HEK293 (cell line): ENCODE results near the gene AGFG1.

Source experiments
- CTCF ChIA-PET: fragments of 350-600 bp; formaldehyde crosslinking; extraction: SDS; loops from one replicate; lab custom pipeline; 2021; ENCODE audit warnings: antibody characterized with exemption; lab: Yijun Ruan, JAX
- POLR2A ChIA-PET: fragments of 300-600 bp; formaldehyde crosslinking; extraction: SDS; loops from one replicate; lab custom pipeline; 2020; ENCODE audit warnings: antibody characterized with exemption, inconsistent platforms; lab: Yijun Ruan, JAX
- H3K27ac ChIP-seq: fragments of 200-500 bp; sonication (Bioruptor generic); 2 replicates; pipeline ENCODE4 v1.5.1; 2014; ENCODE audit warnings: low read depth, low read length, control low read depth, inconsistent platforms; ENCODE audit errors: extremely low read depth
- H3K36me3 ChIP-seq, 2 experiments: fragments of 200-500 bp in 1 of 2; sonication (Bioruptor generic) in 1 of 2; 1 replicate in 1 of 2; 2 replicates in 1 of 2; pipeline ENCODE4 v1.5.1; 2014 to 2017; ENCODE audit warnings: inconsistent platforms in 2 of 2, low read length in 2 of 2; ENCODE audit not compliant: control insufficient read depth in 2 of 2, insufficient read depth in 1 of 2
- H3K4me1 ChIP-seq: fragments of 200-500 bp; sonication (Bioruptor generic); 2 replicates; pipeline ENCODE4 v1.5.1; 2014; ENCODE audit warnings: mild to moderate bottlenecking, low read length, inconsistent platforms; ENCODE audit not compliant: control insufficient read depth, insufficient read depth
- H3K4me3 ChIP-seq: 2 replicates; pipeline ENCODE4 v1.5.1; 2011; ENCODE audit warnings: low read depth, mild to moderate bottlenecking, control low read depth, low read length, moderate library complexity
- H3K9me3 ChIP-seq: fragments of 200-500 bp; sonication (Bioruptor generic); 2 replicates; pipeline ENCODE4 v1.5.1; 2014; ENCODE audit warnings: low read depth, low read length, inconsistent platforms; ENCODE audit not compliant: control insufficient read depth, insufficient read depth
- EGR2 ChIP-seq: fragments of 450-650 bp; formaldehyde crosslinking; IDR thresholded peaks from 2 replicates; pipeline ENCODE4 v1.5.1; 2016; ENCODE audit warnings: low read depth, missing biosample characterization, missing genetic modification characterization
- GLIS2 ChIP-seq: fragments of 450-650 bp; formaldehyde crosslinking; IDR thresholded peaks from 2 replicates; pipeline ENCODE4 v1.5.1; 2016; ENCODE audit warnings: missing biosample characterization, missing genetic modification characterization
- MEIS1 ChIP-seq: sonication (generic); formaldehyde crosslinking; IDR thresholded peaks from 2 replicates; pipeline ENCODE4 v1.8.1; 2022; ENCODE audit warnings: missing genetic modification reagents, mild to moderate bottlenecking, borderline replicate concordance
- OSR2 ChIP-seq: fragments of 450-650 bp; formaldehyde crosslinking; IDR thresholded peaks from 2 replicates; pipeline ENCODE4 v1.5.1; 2016; ENCODE audit warnings: missing biosample characterization, missing genetic modification characterization
- OVOL3 ChIP-seq: fragments of 450-650 bp; formaldehyde crosslinking; IDR thresholded peaks from 2 replicates; pipeline ENCODE4 v1.5.1; 2016; ENCODE audit warnings: missing biosample characterization, missing genetic modification characterization
- REST ChIP-seq: fragments of 450-650 bp; formaldehyde crosslinking; IDR thresholded peaks from 2 replicates; pipeline ENCODE4 v1.5.1; 2016; ENCODE audit warnings: missing biosample characterization, missing genetic modification characterization
- SCRT2 ChIP-seq: fragments of 450-650 bp; formaldehyde crosslinking; IDR thresholded peaks from 2 replicates; pipeline ENCODE4 v1.5.1; 2016; ENCODE audit warnings: missing biosample characterization, missing genetic modification characterization
- WT1 ChIP-seq: fragments of 450-650 bp; formaldehyde crosslinking; IDR thresholded peaks from 2 replicates; pipeline ENCODE4 v1.5.1; 2016; ENCODE audit warnings: missing biosample characterization, missing genetic modification characterization
- ZBTB1 ChIP-seq: fragments of 450-650 bp; formaldehyde crosslinking; IDR thresholded peaks from 2 replicates; pipeline ENCODE4 v1.5.1; 2016; ENCODE audit warnings: missing biosample characterization, missing genetic modification characterization
- ZBTB17 ChIP-seq: fragments of 450-650 bp; formaldehyde crosslinking; IDR thresholded peaks from 2 replicates; pipeline ENCODE4 v1.5.1; 2016; ENCODE audit warnings: missing biosample characterization, missing genetic modification characterization
- ZBTB7A ChIP-seq: fragments of 450-650 bp; formaldehyde crosslinking; IDR thresholded peaks from 2 replicates; pipeline ENCODE4 v1.5.1; 2016; ENCODE audit warnings: low read depth, missing biosample characterization, missing genetic modification characterization
- ZBTB8A ChIP-seq: fragments of 450-650 bp; formaldehyde crosslinking; IDR thresholded peaks from 2 replicates; pipeline ENCODE4 v1.5.1; 2016; ENCODE audit warnings: missing biosample characterization, missing genetic modification characterization
- ZIC2 ChIP-seq: fragments of 450-650 bp; formaldehyde crosslinking; IDR thresholded peaks from 2 replicates; pipeline ENCODE4 v1.5.1; 2016; ENCODE audit warnings: missing biosample characterization, missing genetic modification characterization
- ZNF10 ChIP-seq: fragments of 450-650 bp; formaldehyde crosslinking; IDR thresholded peaks from 2 replicates; pipeline ENCODE4 v1.5.1; 2017; ENCODE audit warnings: missing biosample characterization, missing genetic modification characterization
- ZNF473 ChIP-seq: fragments of 450-650 bp; formaldehyde crosslinking; IDR thresholded peaks from 2 replicates; pipeline ENCODE4 v1.5.1; 2017; ENCODE audit warnings: missing biosample characterization, missing genetic modification characterization
- ZNF510 ChIP-seq: fragments of 450-650 bp; formaldehyde crosslinking; IDR thresholded peaks from 2 replicates; pipeline ENCODE4 v1.5.1; 2018; ENCODE audit warnings: mild to moderate bottlenecking, missing genetic modification characterization, missing biosample characterization; ENCODE audit not compliant: insufficient replicate concordance
- ZNF518A ChIP-seq: fragments of 450-650 bp; formaldehyde crosslinking; conservative IDR thresholded peaks from 2 replicates; pipeline ENCODE4 v1.5.1; 2016; ENCODE audit warnings: low read depth, missing biosample characterization, missing genetic modification characterization
- ZNF561 ChIP-seq: fragments of 450-650 bp; IDR thresholded peaks from 2 replicates; pipeline ENCODE4 v1.5.1; 2018; ENCODE audit warnings: missing biosample characterization, missing genetic modification characterization, borderline replicate concordance
- ZNF621 ChIP-seq: fragments of 450-650 bp; formaldehyde crosslinking; IDR thresholded peaks from 2 replicates; pipeline ENCODE4 v1.5.1; 2017; ENCODE audit warnings: missing biosample characterization, missing genetic modification characterization
- ZNF664 ChIP-seq: fragments of 450-650 bp; formaldehyde crosslinking; IDR thresholded peaks from 2 replicates; pipeline ENCODE4 v1.5.1; 2016; ENCODE audit warnings: missing biosample characterization, missing genetic modification characterization
- ZNF677 ChIP-seq: fragments of 450-650 bp; IDR thresholded peaks from 2 replicates; pipeline ENCODE4 v1.5.0; 2018; ENCODE audit warnings: missing biosample characterization, mild to moderate bottlenecking, missing genetic modification characterization, moderate library complexity
- ZNF707 ChIP-seq: fragments of 450-650 bp; formaldehyde crosslinking; IDR thresholded peaks from 2 replicates; pipeline ENCODE4 v1.5.1; 2016; ENCODE audit warnings: missing biosample characterization, missing genetic modification characterization
- ZNF768 ChIP-seq: fragments of 450-650 bp; formaldehyde crosslinking; IDR thresholded peaks from 2 replicates; pipeline ENCODE4 v1.5.1; 2018; ENCODE audit warnings: missing biosample characterization, mild to moderate bottlenecking, missing genetic modification characterization
- ZNF776 ChIP-seq: fragments of 450-650 bp; formaldehyde crosslinking; IDR thresholded peaks from 2 replicates; pipeline ENCODE4 v1.5.0; 2017; ENCODE audit warnings: missing biosample characterization, missing genetic modification characterization, borderline replicate concordance
- TF ChIP-seq, protein P1 (sequence below): fragments of 450-650 bp; formaldehyde crosslinking; IDR thresholded peaks from 2 replicates; pipeline ENCODE4 v1.5.1; 2016; ENCODE audit warnings: missing biosample characterization, missing genetic modification characterization

AGFG1 gene

DNA sequence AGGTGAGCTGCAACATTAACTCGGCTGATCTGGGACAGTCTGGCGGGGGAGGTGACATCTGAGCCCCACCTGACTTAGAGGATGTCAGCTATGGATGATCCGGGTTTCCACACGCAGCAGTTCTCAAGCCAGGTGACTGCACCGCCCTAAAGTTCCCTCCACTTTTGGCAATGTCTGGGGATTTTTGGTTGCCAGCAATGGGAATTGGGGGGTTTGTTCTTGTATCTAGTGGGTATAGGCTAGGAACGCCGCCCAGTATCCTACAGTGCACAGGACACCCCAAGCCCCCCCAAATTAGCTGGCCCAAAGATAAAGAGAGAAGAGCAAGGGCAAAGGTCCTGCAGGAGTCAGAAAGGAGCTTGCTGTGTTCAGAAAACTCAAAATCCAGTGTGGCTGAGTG, 544 bp upstream of the AGFG1 start:
- no peaks in the 10 kb centered on the region for H3K9me3 ChIP-seq
- POLR2A ChIA-PET, result no interaction called here
- CTCF ChIA-PET, result interaction anchor here (0.8 to 1.4 kb wide), 13 partner anchors 9 to 295 kb away, joined by 3 to 11 read pairs (median 3); no protein-coding TSS in a partner anchor
- H3K4me3 ChIP-seq, result no peak overlapping the region
- no peak overlapping the region for H3K27ac ChIP-seq
- no peaks in the 10 kb centered on the region for H3K36me3 ChIP-seq
- H3K4me1 ChIP-seq, result peaks cover 13% of the 10 kb centered on the region
- TF ChIP-seq ZBTB17 (tag by site-specific recombination), result no peak
- no peak for TF ChIP-seq ZNF768 (tag by site-specific recombination)
- TF ChIP-seq MEIS1 (CRISPR knock-in tag), result no peak

DNA sequence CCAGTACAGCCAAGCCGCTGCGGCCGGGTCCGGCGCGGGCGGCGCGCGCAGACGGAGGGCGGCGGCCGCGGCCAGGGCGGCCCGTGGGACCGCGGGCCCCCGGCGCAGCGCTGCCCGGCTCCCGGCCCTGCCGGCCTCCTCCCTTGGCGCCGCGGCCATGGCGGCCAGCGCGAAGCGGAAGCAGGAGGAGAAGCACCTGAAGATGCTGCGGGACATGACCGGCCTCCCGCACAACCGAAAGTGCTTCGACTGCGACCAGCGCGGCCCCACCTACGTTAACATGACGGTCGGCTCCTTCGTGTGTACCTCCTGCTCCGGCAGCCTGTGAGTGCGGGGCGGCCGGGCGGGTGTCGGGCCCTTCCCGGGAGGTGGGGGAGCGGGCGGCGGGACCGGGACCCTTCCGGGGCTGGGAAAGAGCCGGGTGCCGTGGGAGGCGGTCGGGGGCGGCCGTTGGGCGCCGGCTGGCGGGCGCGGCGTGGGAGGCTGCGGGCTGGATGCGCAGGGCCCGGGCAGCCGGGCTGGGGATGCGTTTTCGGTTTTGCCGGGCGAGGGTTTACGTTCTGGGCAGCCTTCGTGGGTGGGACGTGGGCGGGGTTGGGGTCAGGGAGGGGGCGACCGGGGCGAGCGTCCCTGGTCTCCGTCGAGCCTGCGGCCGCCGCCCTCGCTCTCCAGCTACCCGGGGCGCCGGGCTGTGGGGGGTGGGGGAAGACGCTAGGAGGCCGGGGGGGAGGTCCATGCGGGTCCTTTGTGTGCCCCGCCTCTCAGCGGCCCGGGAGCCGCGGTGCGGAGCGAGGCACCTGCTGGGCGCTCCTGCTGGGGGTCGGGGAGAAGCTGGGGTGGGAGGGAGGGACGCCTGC, 537 bp downstream of the AGFG1 start:
- POLR2A ChIA-PET, result interaction anchor here (0.6 to 1.2 kb wide), 2 partner anchors 51 to 66 kb away, joined by 3 to 7 read pairs; no protein-coding TSS in a partner anchor
- Histone ChIP-seq H3K9me3 (no peaks in the 10 kb centered on the region), H3K27ac (peak overlapping the region; percentile 75), H3K4me1 (peaks cover 10% of the 10 kb centered on the region), H3K4me3 (peak overlapping the region; percentile 90), H3K36me3 (no peaks in the 10 kb centered on the region)
- CTCF ChIA-PET, result interaction anchor here (0.6 to 1.7 kb wide), 8 partner anchors 10 to 293 kb away, joined by 3 to 4 read pairs (median 4); no protein-coding TSS in a partner anchor
- TF ChIP-seq ZIC2 (tag by site-specific recombination) (peak; percentile 65), ZNF707 (no peak), OVOL3 (tag by site-specific recombination) (no peak), ZNF561 (no peak), ZNF664 (tag by site-specific recombination) (no peak), ZBTB7A (tag by site-specific recombination) (no peak), EGR2 (peak; percentile 46; the same call in 1 of the 2 replicates), ZNF473 (no peak), ZNF510 (tag by site-specific recombination) (no peak), WT1 (tag by site-specific recombination) (no peak), REST (tag by site-specific recombination) (no peak), OSR2 (tag by site-specific recombination) (no peak), ZBTB1 (no peak), ZNF518A (tag by site-specific recombination) (no peak), ZNF776 (tag by site-specific recombination) (no peak), ZNF621 (tag by site-specific recombination) (no peak), ZNF10 (tag by site-specific recombination) (no peak), GLIS2 (peak; percentile 65; the same call in 1 of the 2 replicates), SCRT2 (tag by site-specific recombination) (no peak), ZBTB8A (peak; percentile 45; the same call in 1 of the 2 replicates), ZNF677 (no peak)
- TF ChIP-seq, protein P1, sequence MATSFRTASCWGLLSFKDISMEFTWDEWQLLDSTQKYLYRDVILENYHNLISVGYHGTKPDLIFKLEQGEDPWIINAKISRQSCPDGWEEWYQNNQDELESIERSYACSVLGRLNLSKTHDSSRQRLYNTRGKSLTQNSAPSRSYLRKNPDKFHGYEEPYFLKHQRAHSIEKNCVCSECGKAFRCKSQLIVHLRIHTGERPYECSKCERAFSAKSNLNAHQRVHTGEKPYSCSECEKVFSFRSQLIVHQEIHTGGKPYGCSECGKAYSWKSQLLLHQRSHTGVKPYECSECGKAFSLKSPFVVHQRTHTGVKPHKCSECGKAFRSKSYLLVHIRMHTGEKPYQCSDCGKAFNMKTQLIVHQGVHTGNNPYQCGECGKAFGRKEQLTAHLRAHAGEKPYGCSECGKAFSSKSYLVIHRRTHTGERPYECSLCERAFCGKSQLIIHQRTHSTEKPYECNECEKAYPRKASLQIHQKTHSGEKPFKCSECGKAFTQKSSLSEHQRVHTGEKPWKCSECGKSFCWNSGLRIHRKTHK (tag by site-specific recombination), result no peak
